ENCODE measurements around the gene NR4A3.
"Not testable (repeated sequence)": the region's sequence is repeated elsewhere in the genome, so short reads cannot be mapped to it uniquely, and the experiment has no call there.

The NR4A3 gene

DNA sequence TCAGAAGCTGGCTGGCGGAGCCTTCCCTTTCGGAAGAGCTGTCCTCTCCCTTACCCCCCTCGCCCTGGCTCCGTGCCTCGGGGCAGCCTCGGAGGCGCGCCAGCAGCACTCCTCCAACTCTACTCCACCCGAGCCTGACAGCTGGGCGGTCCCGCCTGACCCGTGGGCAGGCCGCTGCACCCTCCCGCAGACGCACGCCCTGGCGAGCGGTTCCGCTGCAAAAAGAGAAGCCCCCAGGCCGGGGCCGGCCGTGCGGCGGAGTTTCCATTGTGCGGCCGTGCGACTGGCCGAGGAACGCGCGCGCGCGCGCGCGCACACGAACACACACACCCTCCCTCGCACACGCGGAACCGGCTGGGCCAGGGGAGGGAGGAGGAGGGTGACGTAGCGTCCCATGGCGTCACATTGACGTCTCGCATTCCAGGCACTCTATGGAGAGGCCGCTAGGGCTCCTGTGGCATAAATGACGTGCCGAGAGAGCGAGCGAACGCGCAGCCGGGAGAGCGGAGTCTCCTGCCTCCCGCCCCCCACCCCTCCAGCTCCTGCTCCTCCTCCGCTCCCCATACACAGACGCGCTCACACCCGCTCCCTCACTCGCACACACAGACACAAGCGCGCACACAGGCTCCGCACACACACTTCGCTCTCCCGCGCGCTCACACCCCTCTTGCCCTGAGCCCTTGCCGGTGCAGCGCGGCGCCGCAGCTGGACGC, at the start of gene NR4A3:
TSS of gene NR4A3 (plus strand) at position 490 of the 713 bp plus-strand sequence. CDS start 6,158 bp downstream, outside the sequence.
- DNase-seq: peak; percentile 75

GRCh38 chr9:99773468-99774138, 48.1 kb upstream of the NR4A3 start:
- no peak for DNase-seq

GRCh38 chr9:99778308-99778707, 43.4 kb upstream of the NR4A3 start:
- no peak for DNase-seq

- no peak for DNase-seq
Measured at GRCh38 chr9:99778836-99779235, 42.8 kb upstream of the NR4A3 start.

GRCh38 chr9:99779277-99779676, 42.4 kb upstream of the NR4A3 start:
- DNase-seq: no peak

DNA sequence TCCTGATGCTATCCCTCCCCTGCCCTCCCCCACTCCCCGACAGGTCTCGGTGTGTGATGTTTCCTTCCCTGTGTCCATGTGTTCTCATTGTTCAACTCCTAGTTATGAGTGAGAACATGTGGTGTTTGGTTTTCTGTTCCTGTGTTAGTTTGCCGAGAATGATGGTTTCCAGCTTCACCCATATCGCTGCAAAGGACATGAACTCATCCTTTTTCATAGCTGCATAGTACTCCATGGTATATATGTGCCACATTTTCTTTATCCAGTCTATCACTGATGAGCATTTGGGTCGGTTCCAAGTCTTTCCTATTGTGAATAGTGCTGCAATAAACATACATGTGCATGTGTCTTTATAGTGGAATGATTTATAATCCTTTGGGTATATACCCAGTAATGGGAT, 39.3 kb upstream of the NR4A3 start:
- not testable (repeated sequence) for DNase-seq

DNA sequence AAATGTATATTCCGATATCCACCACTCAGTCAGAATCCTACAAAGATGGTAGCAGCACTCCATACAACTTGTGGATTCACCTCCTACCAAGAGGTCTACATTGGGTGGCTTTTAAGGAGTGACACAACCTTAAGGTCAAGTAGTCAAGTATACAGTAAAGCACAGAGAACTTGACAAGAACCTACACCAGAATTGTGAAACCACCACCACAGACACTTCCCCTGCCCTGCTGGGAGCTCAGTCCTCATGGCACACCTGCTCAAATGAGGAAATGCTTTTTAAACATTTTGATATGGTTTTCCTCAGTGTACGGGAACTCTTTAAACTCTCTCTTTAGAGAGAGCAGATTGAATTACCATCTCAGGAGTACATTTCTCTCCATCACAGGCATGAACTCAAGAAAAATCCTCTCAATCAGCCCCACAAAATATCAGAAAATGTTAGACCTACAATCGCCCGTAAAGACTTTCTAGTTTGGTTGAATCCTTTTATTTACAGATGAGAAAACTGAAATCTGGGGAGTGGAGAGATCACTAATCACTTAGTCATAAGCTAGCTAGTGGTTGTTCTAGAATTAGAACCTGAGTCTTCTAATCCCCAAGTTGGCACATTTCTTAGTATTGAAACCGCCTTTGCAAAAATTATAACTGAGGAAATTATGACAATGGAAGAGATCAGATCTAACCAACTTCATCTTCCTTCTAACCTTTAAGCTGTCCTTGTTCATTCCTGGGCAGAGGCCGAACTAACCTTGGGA, 38.5 kb upstream of the NR4A3 start:
- no peak for DNase-seq

DNA sequence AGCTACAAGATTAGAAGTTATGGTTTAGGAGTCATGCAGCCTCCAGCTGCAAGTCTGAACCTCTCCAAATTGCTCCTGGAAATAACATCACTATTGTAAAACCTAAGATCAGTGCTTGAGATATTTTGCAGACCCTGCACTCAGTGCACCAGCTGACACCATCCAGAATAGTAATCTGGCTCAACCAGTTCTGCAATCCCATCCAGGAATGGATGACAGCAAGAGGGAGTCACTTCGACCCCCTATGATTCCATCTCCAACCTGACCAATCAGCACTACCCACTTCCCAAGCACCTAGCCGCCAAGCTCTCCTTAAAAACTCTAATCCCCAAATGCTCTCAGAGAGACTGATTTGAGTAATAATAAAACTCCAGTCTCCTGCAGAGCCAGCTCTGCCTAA, 37.9 kb upstream of the NR4A3 start:
- no peak for DNase-seq

- no peak for DNase-seq
Measured at GRCh38 chr9:99785010-99785590, 36.6 kb upstream of the NR4A3 start.

GRCh38 chr9:99787556-99787955, 34.1 kb upstream of the NR4A3 start:
- DNase-seq: no peak

GRCh38 chr9:99793528-99793927, 28.2 kb upstream of the NR4A3 start:
- DNase-seq: no peak

- no peak for DNase-seq
Measured at GRCh38 chr9:99796231-99796630, 25.5 kb upstream of the NR4A3 start.

GRCh38 chr9:99801775-99802174, 19.9 kb upstream of the NR4A3 start:
- no peak for DNase-seq

DNA sequence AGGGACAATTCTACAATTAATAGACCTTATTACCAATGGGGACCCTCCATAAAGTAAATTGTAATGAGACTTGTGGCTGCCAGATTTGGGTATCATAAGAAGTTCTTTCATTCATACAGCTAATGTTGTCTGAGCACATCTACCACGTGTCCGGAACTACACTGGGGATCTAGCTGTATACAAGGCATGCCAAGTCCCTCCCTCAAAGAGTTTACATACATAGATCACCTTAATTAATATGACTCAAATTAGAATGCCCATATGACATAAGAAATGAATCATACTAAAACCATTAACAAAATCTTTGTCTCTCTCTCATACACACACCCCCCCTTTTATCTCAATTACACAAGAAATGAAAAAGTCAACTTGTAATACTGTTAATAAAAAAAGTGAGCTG, 18.0 kb upstream of the NR4A3 start:
- no peak for DNase-seq

DNA sequence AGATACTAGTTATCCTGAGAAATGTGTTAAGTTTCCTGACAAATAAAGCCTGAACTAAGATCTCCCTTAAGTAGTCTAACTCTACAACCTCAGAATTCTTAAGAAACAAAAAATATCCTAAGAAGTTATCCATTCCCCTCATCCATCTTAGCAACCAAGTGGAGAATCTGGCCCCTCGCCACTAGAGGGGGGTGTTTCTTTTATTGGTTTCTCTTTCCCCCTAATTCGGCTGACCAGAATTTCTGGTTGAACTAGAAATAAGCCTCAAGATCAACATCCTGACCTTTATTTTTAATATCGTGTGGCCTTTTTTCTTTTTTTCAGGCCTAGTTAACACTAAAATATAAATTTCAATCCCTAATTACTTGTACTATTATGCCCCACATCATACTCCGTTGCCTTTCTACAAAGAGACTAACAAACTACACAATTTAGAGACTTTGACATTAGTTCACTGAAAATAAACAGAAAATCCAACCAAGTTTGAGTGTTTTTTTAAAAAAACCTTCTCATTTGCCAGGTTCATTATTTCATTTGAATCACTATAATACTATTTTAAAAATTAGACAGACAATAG, 14.3 kb upstream of the NR4A3 start:
- DNase-seq: peak; percentile 59

GRCh38 chr9:99807956-99808355, 13.7 kb upstream of the NR4A3 start:
- no peak for DNase-seq

- no peak for DNase-seq
Measured at GRCh38 chr9:99808454-99808853, 13.2 kb upstream of the NR4A3 start.

DNA sequence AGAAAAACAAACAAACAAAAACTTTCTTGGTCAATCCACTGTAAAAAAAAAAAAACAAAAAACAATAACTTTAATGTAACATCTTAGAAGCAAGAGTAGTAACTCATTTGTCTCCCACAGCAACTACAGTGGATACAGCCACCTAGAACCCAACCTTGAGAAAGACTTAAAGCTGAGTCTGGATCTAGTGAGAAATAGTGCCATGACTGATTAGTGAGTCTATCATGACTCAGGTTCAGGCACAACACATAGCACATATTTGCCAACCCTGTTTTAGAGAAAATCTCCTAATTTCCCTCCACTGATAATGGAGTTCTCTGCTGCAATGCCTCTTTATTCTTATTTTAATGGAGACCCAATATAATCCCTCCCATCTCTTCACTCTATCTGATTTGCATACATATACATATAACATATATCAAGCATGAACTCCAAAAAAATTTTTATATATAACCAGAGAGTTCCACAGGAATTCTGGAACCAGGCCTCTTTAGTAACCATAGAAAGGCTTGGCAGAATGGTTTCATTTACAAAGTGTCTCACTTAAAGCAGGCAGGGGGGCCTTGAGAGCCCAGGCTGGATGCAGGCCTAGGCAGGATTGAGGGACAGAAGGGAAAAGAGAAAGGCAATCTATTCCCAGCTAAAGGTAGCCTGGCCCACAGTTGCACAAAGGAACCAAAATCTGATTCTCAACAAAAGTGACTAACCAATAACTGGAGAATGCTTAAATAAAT, 11.9 kb upstream of the NR4A3 start:
- no peak for DNase-seq

- no peak for DNase-seq
Measured at GRCh38 chr9:99811172-99811571, 10.5 kb upstream of the NR4A3 start.

GRCh38 chr9:99811598-99812383, 9.9 kb upstream of the NR4A3 start:
- no peak for DNase-seq

DNA sequence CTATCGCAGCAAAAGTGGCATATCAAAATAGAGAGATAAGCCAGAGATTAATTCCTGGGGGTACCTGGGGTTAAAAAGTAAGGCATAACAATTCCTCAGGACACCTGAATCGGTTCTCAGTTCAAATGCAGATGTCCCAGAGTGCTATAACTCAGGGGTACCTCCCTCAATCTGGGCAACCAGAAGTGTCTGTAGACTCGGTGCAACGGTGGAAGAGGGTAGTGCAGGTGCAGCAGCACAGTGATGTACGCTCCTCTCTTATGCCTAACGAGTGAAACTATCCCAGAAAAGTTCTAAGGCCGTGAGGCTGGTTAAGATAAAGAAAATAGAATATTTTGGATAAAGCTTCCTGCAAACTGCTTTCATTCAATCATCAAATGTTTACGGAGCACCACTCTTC, 7.9 kb upstream of the NR4A3 start:
- no peak for DNase-seq

GRCh38 chr9:99814359-99814758, 7.3 kb upstream of the NR4A3 start:
- no peak for DNase-seq
